GM18502 (cell line): ENCODE results near the gene IL1B.

Source experiments
- ATAC-seq: cut with Tn5 transposase; IDR thresholded peaks from one replicate; pipeline ENCODE4 v1.9.1; 2021; ENCODE audit warnings: mild to moderate bottlenecking; ENCODE audit not compliant: unreplicated experiment, poor library complexity

The IL1B gene

GRCh38 chr2:112830682-112831512 lies 5.7 kb downstream of the IL1B start:
- ATAC-seq: no peak

- no peak for ATAC-seq
Measured at GRCh38 chr2:112829961-112830681, 6.5 kb downstream of the IL1B start.

GRCh38 chr2:112829101-112829960 lies 7.2 kb downstream of the IL1B start:
- no peak for ATAC-seq

- no peak for ATAC-seq
Measured at GRCh38 chr2:112828251-112828691, 8.3 kb downstream of the IL1B start.

- no peak for ATAC-seq
Measured at GRCh38 chr2:112827604-112828185, 8.9 kb downstream of the IL1B start.

- ATAC-seq: no peak
Measured at GRCh38 chr2:112827009-112827408, 9.6 kb downstream of the IL1B start.

- no peak for ATAC-seq
Measured at GRCh38 chr2:112825706-112826105, 10.9 kb downstream of the IL1B start.

- no peak for ATAC-seq
Measured at GRCh38 chr2:112824694-112825085, 11.9 kb downstream of the IL1B start.

GRCh38 chr2:112821682-112822081 lies 14.9 kb downstream of the IL1B start:
- no peak for ATAC-seq

GRCh38 chr2:112821142-112821541 lies 15.4 kb downstream of the IL1B start:
- no peak for ATAC-seq

GRCh38 chr2:112820343-112820742 lies 16.2 kb downstream of the IL1B start:
- ATAC-seq: no peak

- ATAC-seq: no peak
Measured at GRCh38 chr2:112819081-112819480, 17.5 kb downstream of the IL1B start.

GRCh38 chr2:112818094-112818902 lies 18.3 kb downstream of the IL1B start:
- ATAC-seq: no peak

- no peak for ATAC-seq
Measured at GRCh38 chr2:112817082-112817689, 19.4 kb downstream of the IL1B start.

GRCh38 chr2:112814278-112814677 lies 22.3 kb downstream of the IL1B start:
- ATAC-seq: no peak

GRCh38 chr2:112813280-112813966 lies 23.2 kb downstream of the IL1B start:
- ATAC-seq: no peak

GRCh38 chr2:112812318-112813267 lies 24.0 kb downstream of the IL1B start:
- ATAC-seq: no peak
